OCI-LY1 (cell line): ENCODE results near the gene MECR.

Experiments
- EZH2 ChIP-seq: fragments of 200-600 bp; sonication (generic), shearing (Covaris generic); IDR thresholded peaks from 2 replicates; pipeline ENCODE4 v1.8.0; 2017; ENCODE audit warnings: borderline replicate concordance, mixed run types, mild to moderate bottlenecking, antibody characterized with exemption, low read length, moderate library complexity, mixed read lengths
- TF ChIP-seq, protein P1 (sequence below): fragments of 200-600 bp; sonication (generic), shearing (Covaris generic); IDR thresholded peaks from 2 replicates; pipeline ENCODE4 v1.5.1; 2017; ENCODE audit warnings: mild to moderate bottlenecking, antibody characterized with exemption, low read length, moderate library complexity, mixed read lengths

DNA sequence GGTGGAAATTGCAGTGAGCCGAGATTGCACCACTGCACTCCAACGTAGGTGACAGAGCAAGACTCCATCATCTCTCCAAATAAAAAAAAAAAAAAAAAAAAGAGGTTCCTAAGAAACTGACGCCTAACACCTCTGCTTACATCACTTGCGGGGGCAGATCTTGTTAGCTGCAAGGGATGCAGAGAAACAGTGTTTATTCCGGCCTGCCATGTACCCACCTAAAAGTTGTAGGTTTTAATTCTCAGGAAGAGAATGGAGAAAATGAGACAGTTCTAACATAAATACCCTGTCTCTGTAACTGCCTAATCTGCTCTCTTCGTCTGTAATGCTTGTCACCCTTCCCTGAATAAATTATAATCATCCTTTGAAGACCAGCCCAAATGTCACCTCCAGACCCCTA, 40.0 kb downstream of the MECR start:
- TF ChIP-seq, protein P1, sequence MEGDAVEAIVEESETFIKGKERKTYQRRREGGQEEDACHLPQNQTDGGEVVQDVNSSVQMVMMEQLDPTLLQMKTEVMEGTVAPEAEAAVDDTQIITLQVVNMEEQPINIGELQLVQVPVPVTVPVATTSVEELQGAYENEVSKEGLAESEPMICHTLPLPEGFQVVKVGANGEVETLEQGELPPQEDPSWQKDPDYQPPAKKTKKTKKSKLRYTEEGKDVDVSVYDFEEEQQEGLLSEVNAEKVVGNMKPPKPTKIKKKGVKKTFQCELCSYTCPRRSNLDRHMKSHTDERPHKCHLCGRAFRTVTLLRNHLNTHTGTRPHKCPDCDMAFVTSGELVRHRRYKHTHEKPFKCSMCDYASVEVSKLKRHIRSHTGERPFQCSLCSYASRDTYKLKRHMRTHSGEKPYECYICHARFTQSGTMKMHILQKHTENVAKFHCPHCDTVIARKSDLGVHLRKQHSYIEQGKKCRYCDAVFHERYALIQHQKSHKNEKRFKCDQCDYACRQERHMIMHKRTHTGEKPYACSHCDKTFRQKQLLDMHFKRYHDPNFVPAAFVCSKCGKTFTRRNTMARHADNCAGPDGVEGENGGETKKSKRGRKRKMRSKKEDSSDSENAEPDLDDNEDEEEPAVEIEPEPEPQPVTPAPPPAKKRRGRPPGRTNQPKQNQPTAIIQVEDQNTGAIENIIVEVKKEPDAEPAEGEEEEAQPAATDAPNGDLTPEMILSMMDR, result no peak
- TF ChIP-seq EZH2, result no peak
